NCI-H2029 treated with DMSO at 0.1 percent for 48 hours (cell line): ENCODE measurements around the gene NEDD4L.
A peak's percentile ranks its signal among the peaks of the same experiment; 100 is the strongest.
"Not testable (repeated sequence)": the region's sequence is repeated elsewhere in the genome, so short reads cannot be mapped to it uniquely, and the experiment has no call there.

Source experiments
- DNase-seq: peaks from one replicate; lab custom pipeline; 2025; lab: John Stamatoyannopoulos, UW

NEDD4L gene

GRCh38 chr18:58026857-58027256 is 17.2 kb upstream of the NEDD4L start:
- DNase-seq: no peak

- DNase-seq: no peak
Measured at GRCh38 chr18:58027341-58027740, 16.7 kb upstream of the NEDD4L start.

- no peak for DNase-seq
Measured at GRCh38 chr18:58028109-58028784, 15.8 kb upstream of the NEDD4L start.

DNA sequence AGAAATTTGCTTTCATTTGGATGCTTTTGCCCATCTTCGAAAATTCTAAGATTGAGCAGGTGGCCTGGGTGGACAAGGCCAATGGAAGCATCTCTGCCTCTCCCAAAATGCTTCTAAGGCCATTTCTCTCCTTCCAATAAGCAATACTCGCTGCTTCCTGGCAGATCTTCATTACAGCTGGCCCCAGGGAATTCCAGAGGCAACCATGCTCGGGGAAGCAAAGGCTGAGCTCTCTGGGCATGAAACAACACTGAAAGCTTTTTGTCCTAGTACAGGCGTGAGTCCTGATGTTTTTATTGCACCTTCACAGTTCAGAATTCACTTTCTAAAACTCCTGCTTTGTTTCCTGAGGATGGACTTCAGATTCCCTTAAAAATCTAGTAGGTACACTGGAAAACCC is 11.8 kb upstream of the NEDD4L start:
- DNase-seq: no peak

DNA sequence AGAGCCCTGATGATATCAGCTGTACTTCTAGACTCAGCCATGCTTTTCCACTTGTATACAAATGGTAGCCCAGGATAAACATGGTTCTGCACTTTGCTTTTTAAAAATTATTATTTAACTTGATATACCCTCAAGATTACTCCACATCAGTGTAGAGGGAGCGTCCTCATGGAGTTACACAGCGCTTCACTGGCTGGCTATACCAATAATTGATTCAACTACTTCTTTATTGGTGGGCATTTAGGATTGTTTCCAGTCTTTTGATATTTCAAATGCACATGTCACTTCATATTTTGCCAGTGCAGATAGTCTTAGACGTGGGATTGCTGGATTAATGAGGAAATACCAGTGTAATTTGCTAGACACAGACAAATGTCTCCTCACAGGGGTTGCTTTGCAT is 10.8 kb upstream of the NEDD4L start:
- no peak for DNase-seq

DNA sequence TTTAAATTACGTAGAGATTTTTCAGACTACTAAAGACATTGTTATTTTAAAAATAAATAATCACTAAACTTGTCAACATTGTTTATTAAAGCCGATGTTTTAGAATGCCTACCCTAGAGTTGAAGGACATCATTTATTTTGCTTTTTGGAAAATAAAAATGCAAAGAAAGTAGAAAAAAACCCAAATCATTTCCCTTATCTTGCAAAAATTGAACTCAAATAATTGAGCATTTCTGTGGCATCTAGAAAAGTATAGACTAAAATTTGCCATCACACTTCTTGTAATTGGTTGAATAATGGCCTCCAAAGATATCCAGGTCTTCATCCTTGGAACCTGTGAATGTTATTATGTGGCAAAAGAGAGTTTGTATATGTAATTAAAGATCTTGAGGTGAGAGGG is 9.7 kb upstream of the NEDD4L start:
- DNase-seq: no peak

DNA sequence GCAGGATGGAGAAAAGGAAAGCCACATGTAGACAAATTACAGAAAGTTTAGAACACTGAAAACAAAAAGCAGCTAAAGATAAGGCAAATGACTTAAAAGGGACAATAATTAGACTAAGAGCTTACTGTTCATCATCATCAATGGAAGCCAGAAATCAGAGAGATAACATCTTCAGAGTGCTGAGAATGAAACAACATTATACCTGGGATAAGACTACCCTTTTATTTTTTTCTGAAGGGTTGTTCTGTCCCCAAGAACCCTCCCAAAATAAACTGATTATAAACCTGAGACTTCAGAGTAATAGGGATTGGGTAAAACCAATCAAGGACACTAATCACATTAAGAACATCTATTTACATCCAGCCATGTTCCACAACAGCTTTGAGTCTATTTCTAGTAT is 6.9 kb upstream of the NEDD4L start:
- no peak for DNase-seq

- no peak for DNase-seq
Measured at GRCh38 chr18:58038063-58038462, 6.0 kb upstream of the NEDD4L start.

GRCh38 chr18:58041633-58042032 is 2.4 kb upstream of the NEDD4L start:
- DNase-seq: no peak

DNA sequence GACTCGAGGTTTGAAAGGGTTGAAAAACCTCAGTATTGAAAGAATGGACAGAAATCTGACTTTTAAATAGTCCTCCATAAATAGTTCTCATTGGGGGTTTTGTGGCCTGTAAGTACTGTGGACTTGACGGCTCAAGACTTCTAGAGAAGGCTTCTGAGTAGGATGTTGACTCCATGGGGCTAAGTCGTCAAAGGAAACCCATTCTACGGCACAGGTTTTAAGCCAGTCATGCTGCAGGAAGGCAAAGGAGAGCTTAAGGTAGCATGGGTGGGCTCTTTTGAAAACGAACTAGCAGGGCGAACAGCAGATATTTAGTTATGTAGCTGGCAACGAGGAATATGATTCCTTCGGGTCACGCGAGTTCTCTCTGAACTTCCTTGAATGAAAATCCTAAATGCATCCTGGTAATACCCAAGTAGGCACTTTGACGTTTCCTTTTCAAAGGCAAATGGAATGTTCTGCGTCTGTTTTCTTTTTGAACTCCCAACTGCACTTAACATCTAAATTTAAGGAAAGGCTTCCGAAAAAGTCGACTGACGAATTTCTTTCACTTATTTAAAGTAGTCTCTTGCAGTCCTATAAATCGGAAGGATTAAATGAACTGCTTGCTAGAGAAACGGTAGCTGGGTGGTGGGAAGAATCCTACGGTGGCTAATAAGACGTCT is 1.1 kb upstream of the NEDD4L start:
- no peak for DNase-seq

- no peak for DNase-seq
Measured at GRCh38 chr18:58044370-58045241, 580 bp downstream of the NEDD4L start.

GRCh38 chr18:58045242-58046092 is 1.4 kb downstream of the NEDD4L start:
- no peak for DNase-seq

DNA sequence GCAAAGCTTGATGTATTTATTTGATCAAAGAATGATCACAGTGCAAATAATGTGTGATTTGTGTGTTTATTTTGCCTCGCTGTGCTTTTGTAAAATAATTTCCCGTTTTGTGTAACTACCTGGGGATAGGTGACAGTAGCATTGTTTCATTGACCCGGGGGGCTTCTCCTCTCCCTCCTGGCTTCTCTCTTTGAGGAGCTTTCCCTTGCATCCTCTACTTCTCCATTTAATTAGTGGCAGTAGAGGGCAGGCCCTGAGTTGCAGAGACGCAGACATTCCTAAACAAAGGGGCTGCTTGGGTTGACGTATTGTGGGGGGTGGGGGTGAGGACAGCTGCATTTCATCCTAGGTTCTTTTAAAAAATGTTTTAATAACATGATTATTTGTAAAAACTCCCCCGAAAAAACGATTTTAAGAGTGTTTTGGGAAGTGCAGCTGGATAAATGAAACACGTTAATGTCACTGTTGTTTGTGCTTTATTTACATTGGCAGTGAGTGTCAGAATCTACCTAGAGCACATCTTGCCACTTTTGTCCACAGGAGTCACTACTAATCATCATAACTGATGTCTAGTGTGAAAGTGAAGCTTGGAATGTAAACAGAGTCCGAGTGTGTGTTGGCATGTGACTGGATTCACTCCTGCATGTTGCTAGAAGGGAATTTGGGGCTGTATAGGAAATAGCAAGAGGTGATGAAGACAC is 2.2 kb downstream of the NEDD4L start:
- DNase-seq: peak; percentile 55

DNA sequence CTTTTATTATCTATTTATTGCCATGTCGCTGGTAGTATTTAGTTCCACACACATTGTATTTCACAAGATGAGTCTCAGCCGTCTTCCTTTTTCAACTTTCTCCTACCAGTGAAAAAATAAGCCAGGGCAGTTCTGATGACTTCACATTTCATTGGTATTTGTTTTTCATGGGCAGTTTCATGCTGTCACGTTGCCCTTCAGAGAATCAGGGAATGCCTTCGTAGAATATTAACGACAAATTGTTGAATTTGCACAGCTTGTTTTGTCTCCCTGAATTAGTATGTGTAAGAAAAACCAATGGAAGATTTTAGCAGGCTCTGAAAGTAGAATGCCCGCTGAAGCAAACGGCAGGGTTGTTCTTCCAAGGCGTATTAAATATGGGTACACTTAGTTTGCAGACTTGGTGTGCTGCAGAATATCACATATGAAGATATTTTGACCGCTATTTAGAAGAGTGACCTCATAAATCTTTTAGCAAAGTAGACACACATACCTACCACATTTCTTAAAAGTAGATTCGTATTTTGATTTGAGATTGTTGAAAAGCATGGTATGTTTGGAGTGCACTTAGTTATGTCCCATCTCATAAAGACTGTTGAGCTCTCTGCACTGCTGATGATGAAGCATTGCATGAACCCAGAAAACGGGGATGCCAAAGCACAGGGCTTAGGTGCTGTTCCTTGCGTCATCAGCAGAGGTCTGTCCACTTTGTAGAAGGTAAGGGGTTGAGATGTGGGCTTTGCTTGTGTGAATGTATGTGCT is 2.9 kb downstream of the NEDD4L start:
- no peak for DNase-seq

DNA sequence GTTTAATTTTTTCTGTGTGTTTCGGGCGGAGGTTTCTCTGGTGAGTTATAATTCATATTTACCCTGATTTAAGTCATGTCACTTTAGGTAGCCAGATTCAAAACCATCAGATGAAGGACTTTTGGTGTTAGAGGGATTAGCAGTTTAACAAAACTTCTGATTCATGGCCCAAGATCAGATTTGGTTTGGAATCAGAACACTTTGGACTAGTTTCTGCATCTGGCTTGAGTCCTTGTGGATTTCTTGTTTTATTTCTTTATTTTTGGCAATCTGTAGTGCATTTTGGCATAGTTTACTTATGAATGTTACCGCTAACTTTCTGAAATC is 3.5 kb downstream of the NEDD4L start:
- no peak for DNase-seq

DNA sequence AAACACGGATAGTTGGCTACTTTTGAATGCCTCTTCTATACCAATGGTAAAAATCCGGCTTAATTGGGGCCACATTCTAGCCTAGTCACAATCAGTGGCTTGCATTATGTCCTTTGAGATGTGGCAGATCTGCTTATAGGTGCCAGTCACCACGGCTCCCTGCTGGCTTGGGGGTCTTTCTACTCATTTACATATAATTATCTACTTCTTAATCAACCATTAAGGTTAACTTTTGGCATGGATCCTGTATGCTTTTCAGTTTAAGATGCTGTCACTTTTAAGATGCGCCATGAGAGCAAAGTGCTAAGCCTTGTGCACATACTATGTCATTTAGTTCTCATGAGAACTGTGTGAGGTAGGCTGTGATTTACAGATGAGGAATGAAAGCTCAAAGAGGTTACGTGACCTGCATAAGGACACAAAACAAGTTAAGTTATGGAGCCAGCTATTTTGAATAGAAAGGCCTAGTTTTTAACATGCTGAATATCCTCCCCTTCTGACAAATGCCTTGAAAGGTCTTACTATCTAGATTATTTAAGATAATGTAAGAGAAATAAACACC is 4.1 kb downstream of the NEDD4L start:
- no peak for DNase-seq

DNA sequence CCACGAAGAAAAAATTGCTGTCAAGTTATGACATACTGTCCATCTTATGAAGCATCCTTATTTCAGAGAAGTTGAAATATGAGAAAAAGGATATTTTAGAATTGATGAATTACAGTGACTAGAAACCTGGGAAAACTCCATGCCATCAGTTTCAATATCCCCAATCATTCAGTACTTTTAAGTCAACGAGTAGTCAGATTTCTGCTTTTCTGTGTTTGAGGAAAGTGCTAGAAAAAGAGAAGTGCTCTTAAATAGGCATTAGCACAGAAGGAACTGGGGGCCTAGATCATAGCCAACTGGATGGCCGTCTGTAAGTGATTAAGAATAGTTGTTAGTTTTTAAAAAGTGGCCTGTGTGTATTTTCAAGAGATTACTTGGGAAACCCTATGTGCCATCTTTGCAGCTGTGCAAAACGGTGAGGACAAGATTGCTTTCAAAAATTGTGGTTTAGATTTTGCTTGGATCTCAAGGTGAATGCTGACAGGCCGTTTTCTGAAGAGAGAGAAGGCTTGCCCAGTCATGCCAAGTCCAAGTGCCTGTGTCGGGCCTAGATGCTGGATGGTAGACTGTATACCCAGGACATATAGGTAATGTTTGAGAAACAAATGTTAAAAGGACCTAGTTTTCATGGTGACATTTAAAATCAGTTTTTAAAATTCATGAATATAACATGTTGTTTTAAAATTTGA is 5.1 kb downstream of the NEDD4L start:
- no peak for DNase-seq

DNA sequence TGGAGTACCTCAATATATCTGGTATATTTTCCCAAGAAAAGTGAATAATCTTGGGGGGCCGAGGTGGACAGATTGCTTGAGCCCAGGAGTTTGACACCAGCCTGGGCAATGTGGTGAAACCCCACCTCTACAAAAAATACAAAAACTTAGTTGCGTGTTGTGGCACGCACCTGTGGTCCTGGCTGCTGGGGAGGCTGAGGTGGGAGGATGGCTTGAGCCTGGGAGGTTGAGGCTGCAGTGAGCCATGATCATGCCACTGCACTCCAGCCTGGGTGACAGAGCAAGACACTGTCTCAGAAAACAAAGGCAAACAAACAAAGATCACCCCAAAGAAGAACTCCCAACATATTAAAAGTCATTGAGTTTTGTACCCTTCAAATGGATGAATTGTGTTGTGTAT is 6.9 kb downstream of the NEDD4L start:
- not testable (repeated sequence) for DNase-seq

DNA sequence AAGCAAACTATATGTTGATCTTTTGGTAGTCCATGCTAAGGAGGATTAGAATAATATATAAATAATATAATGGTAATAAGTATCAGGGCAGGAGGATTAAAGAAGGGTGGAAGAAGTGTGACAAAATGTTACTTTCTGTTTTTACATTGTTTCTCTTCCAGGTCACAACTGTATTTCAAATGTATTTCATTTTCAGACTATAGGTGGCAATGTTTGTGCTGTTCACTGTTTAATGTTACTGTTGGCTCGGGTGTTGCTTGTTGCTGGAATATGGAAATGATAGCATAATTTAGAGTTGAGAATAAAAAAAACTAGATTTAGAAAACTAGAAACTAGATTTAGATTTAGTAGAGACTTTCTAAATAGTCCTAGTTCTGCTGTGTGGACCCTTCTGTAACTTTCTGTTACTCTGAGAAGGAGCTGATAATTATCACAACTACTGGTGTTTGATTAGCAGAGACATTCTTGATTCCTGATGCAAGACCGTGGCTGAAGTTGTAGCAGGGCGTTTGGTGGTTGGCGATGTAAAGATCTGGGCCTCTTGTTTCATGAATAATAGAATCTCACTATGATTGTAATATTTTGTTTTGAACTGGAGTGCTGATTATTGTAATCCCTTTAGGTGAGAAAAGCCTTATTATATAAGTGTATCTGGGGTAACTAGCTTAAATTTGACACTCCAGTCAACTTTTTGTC is 7.9 kb downstream of the NEDD4L start:
- no peak for DNase-seq
